ENCODE measurements around the gene PCSK6. TPM values are rescaled to one million over a fixed set of nuclear protein-coding genes. Genes with fewer than 3 reads are reported as not detected.
A peak's percentile ranks its signal among the peaks of the same experiment; 100 is the strongest.

The PCSK6 gene
- polyA plus RNA-seq, 3 donors, result 0.05 to 0.10 TPM; not detected in 1

DNA sequence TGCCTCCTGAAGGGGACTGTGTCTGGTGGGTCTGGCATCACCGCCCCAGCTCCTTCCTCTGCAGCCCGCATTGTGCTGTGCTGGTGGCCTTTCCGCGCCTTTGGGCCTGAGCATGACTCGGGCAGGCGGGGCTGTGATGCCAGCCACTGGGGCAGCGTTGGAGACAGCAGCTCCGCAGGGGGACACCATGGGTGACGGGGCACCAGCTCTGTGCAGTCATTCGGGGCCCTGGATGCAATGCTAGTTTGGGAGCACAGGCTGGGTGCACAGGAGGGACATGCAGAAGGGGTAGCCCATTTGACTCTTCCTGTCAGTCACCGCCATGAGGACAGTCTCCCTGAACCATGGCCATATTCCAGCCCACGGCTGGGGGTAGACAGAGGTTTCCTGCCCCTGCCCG lies 110.6 kb downstream of the PCSK6 start:
- Histone ChIP-seq H3K79me2 (ENCODE audit: insufficient read depth, low read length) (no peaks in the 10 kb centered on the region), H3K4me3 (replicated peaks in 1 of 3; ENCODE audit: low read depth in 2 of 3, low read length in 3 of 3) (no peak overlapping the region), H3K4me1 (ENCODE audit: control insufficient read depth in 1 of 2, insufficient read depth in 2 of 2, low read length in 2 of 2) (no peaks in the 10 kb centered on the region), H3K27me3 (ENCODE audit: control insufficient read depth in 2 of 2, insufficient read depth in 2 of 2, low read length in 2 of 2) (no peaks in the 10 kb centered on the region), H2AFZ (ENCODE audit: insufficient read depth, low read depth, low read length, poor library complexity, severe bottlenecking) (no peak overlapping the region), H3K9ac (ENCODE audit: insufficient read depth, low read length, poor library complexity, severe bottlenecking) (no peak overlapping the region), H4K20me1 (ENCODE audit: insufficient read depth, low read length) (no peaks in the 10 kb centered on the region), H3K9me3 (replicated peaks in 1 of 2; ENCODE audit: control insufficient read depth in 1 of 2, insufficient read depth in 1 of 2, low read length in 2 of 2) (no peaks in the 10 kb centered on the region), H3K27ac (ENCODE audit: low read depth in 1 of 2, low read length in 2 of 2) (no peak overlapping the region), H3K4me2 (replicated peaks; ENCODE audit: extremely low read depth, low read length, poor library complexity, severe bottlenecking) (no peak overlapping the region), H3K36me3 (replicated peaks in 1 of 2; ENCODE audit: control insufficient read depth in 1 of 2, insufficient read depth in 2 of 2, low read length in 2 of 2) (no peaks in the 10 kb centered on the region)
- intact Hi-C loops (cut with micrococcal nuclease), result no loop called here
- H3K27ac Mint-ChIP-seq, result peak overlapping the region in 1 of 7 donors; percentile 28
- TF ChIP-seq CTCF (IDR thresholded peaks at IDR 0.05), result no peak
- no peak for DNase-seq
- WGBS (ENCODE audit: insufficient coverage), result 93% methylated on average over 13 of the region's 13 CpGs
- peaks cover 2 to 4% (median 3%) of the 10 kb centered on the region in 3 donors for H3K27me3 Mint-ChIP-seq (ENCODE audit: low read depth in 3 of 3)
- H3K4me1 Mint-ChIP-seq, result peaks cover 10% of the 10 kb centered on the region
- H3K36me3 Mint-ChIP-seq, result no peaks in the 10 kb centered on the region
- no peak overlapping the region for H3K4me3 Mint-ChIP-seq
- peaks cover 0 to 4% (median 0%) of the 10 kb centered on the region in 7 donors for H3K9me3 Mint-ChIP-seq

DNA sequence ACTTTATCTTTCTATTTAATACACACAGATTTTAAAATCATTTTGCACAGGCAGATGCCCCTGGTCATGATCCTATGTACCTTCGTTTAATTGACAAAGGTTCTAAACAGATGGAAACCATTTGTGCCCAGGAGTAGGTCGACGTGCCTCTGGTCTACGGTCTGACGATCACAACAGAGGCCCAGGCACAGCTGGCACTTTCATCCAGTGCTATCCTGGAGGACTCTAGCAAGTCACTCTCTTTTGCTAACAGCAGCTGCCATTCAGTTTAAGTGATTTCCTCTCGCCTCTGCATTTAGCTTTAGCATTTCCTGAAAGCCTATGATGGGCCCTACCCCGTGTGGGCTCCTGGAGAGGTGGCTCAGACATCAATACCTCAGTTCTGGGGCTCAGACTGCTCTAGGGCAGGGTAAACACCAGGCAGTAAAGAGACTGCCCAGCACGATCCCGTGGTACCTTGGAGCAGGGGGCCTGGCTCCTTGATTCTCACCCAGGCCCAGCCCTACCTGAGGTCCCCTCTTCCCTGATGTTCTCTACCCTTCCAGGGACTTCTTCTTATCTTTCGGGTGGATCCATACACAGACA lies 111.2 kb downstream of the PCSK6 start:
- H3K4me3 ChIP-seq (replicated peaks in 1 of 3; ENCODE audit: low read depth in 2 of 3, low read length in 3 of 3), result no peak overlapping the region
- TF ChIP-seq CTCF (IDR thresholded peaks at IDR 0.05), result no peak
- H3K4me1 ChIP-seq (ENCODE audit: control insufficient read depth in 1 of 2, insufficient read depth in 2 of 2, low read length in 2 of 2), result no peaks in the 10 kb centered on the region
- H3K27ac ChIP-seq (ENCODE audit: low read depth in 1 of 2, low read length in 2 of 2), result no peak overlapping the region
- peaks cover 15% of the 10 kb centered on the region for H3K4me1 Mint-ChIP-seq
- WGBS (ENCODE audit: insufficient coverage), result 71% methylated on average over 10 of the region's 10 CpGs
- no peaks in the 10 kb centered on the region for H3K79me2 ChIP-seq (ENCODE audit: insufficient read depth, low read length)
- H2AFZ ChIP-seq (ENCODE audit: insufficient read depth, low read depth, low read length, poor library complexity, severe bottlenecking), result no peak overlapping the region
- peaks cover 2 to 6% (median 4%) of the 10 kb centered on the region in 3 donors for H3K27me3 Mint-ChIP-seq (ENCODE audit: low read depth in 3 of 3)
- H3K4me2 ChIP-seq (replicated peaks; ENCODE audit: extremely low read depth, low read length, poor library complexity, severe bottlenecking), result no peak overlapping the region
- no peak overlapping the region for H3K9ac ChIP-seq (ENCODE audit: insufficient read depth, low read length, poor library complexity, severe bottlenecking)
- H4K20me1 ChIP-seq (ENCODE audit: insufficient read depth, low read length), result no peaks in the 10 kb centered on the region
- no peaks in the 10 kb centered on the region for H3K27me3 ChIP-seq (ENCODE audit: control insufficient read depth in 2 of 2, insufficient read depth in 2 of 2, low read length in 2 of 2)
- intact Hi-C loops (cut with micrococcal nuclease), result no loop called here
- H3K36me3 ChIP-seq (replicated peaks in 1 of 2; ENCODE audit: control insufficient read depth in 1 of 2, insufficient read depth in 2 of 2, low read length in 2 of 2), result no peaks in the 10 kb centered on the region
- no peak for DNase-seq
- H3K9me3 ChIP-seq (replicated peaks in 1 of 2; ENCODE audit: control insufficient read depth in 1 of 2, insufficient read depth in 1 of 2, low read length in 2 of 2), result no peaks in the 10 kb centered on the region
- no peak overlapping the region for H3K4me3 Mint-ChIP-seq
- no peak overlapping the region for H3K27ac Mint-ChIP-seq
- peaks cover 0 to 4% (median 0%) of the 10 kb centered on the region in 7 donors for H3K9me3 Mint-ChIP-seq
- no peaks in the 10 kb centered on the region for H3K36me3 Mint-ChIP-seq

Data from CD14-positive monocyte (primary cell).